ENCODE results near the gene ADCY9.
"Not testable (repeated sequence)": the region's sequence is repeated elsewhere in the genome, so short reads cannot be mapped to it uniquely, and the experiment has no call there.

The ADCY9 gene

DNA sequence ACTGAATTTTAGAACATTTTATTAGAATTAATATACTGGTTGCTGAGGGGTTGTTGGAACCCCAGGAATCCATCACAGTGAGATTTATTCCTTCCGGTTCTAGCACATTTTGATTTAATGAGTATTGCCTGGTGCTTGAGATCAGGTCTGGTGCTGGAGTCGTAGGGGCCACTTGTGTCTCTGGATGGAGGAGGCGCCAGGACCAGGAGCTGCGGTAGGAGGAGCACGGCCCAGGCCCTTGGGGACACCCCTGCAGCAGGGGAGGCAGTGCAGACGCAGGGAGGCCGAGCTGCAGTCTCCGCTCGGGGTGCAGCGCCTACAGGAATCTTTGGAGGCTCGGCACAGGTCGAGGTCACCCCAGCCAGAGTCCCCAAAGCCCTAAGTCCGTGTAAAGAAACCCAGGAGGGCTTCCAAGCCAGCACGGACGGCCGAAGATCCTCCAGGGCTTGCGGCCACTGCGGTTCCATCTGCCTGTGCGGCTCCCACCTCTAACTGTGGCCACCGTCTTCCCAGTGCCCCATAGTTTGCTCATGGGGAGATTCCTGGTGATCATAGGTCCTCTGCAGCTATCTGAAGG lies 169.6 kb downstream of the ADCY9 start:
- no peak for DNase-seq

- no peak for DNase-seq
These were observed 170.3 kb downstream of the ADCY9 start for GRCh38 chr16:3945751-3946603.

DNA sequence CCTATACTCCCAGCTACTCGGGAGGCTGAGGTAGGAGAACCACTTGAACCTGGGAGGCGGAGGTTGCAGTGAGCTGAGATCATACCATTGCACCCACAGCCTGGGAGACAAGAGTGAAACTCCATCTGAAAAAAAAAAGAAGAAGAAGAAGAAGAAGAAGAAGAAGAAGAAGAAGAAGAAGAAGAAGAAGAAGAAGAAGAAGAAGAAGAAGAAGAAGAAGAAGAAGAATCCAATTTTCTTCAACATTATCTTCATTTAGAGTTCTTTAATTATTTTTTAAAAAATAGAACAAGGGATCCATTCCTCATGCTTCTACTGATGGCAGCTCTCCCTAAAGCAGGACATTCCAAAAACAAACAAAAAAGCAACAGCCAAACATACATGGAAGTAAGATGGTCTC lies 171.8 kb downstream of the ADCY9 start:
- not testable (repeated sequence) for DNase-seq

GRCh38 chr16:3942146-3942545 lies 174.1 kb downstream of the ADCY9 start:
- not testable (repeated sequence) for DNase-seq

GRCh38 chr16:3938843-3939624 lies 177.2 kb downstream of the ADCY9 start:
- DNase-seq, result no peak

DNA sequence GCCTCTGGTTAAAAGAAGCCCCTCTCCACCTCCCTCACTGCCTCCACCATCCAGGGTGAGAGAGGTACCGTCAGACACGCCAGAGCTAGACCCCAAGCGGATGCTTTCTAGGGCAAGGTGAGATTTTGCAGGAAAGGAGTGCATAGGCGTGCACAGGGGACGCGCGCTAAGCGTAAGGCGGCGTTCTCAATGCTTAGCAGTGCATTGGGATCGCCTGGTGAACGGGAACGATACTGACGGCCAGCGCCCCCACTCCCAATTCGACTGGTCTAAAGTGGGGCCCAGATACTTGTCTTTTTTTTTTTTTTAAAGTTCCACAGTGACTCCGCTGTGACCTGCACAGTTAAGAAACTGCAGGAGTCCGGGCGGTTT lies 177.8 kb downstream of the ADCY9 start:
- no peak for DNase-seq

DNA sequence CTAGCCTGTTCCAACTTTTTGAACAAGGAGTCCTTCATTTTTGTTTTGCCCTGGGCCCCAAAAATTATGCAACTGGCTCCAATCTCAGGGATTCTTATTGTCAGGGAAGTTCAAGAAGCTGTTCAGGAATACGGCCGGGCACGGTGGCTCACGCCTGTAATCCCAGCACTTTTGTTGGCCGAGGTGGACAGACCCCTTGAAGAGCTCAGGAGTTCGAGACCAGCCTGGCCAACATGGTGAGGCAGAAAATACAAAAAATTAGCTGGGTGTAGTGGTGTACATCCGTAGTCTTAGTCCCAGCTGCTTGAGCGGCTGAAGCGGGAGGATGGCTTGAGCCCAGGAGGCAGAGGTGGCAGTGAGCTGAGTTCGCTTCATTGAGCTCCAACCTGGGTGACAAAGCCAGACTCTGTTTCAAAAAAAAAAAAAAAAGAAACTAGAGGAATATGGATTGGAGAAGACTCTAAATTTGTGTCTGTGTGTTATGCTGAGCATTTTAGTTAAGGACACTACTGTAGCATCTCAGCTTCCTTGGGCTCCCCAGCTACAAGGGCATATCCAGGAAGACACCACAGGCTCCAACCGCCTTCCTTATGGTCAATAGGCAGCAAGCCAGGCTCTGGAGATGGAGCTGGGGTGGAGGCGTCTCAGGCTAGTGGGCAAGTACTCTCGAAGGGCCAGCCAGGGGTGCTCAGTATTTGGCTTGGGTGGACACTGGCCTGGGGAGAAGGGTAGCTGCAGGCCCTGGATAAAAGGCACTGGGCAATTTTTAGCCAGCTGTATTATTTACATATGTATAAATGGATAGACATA lies 179.0 kb downstream of the ADCY9 start:
- DNase-seq, result no peak

- DNase-seq, result no peak
These were observed 180.3 kb downstream of the ADCY9 start for GRCh38 chr16:3935921-3936320.

DNA sequence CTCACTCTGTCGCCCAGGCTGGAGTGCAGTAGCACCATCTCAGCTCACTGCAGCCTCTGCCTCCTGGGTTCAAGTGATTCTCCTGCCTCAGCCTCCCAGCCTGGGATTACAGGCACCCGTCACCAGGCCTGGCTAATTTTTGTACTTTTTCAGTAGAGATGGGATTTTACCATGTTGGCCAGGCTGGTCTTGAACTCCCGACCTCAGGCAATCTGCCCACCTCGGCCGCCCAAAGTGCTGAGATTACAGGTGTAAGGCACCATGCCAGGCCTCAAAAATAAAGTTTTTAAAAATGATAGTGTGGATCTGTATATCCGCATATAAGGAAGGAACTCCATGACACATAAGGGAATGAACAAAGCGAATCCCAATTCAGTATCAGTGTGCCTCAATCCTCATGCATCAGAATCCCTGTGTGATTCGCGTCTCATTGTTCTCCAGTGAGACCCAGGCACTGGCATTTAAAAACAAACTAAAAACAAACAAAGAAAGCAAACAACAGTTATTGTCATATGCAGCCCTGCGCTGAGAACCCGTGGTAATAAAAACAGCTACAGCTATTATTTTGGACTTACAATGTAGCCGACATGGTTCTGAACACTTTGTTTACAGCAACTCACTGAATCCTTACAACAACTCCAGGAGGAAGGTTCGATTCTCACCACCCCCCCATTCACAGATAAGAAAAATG lies 181.6 kb downstream of the ADCY9 start:
- DNase-seq, result no peak

GRCh38 chr16:3927147-3927546 lies 189.1 kb downstream of the ADCY9 start:
- not testable (repeated sequence) for DNase-seq

GRCh38 chr16:3924763-3925162 lies 191.5 kb downstream of the ADCY9 start:
- no peak for DNase-seq

- no peak for DNase-seq
These were observed 194.0 kb downstream of the ADCY9 start for GRCh38 chr16:3922241-3922640.

GRCh38 chr16:3920206-3920605 lies 196.0 kb downstream of the ADCY9 start:
- no peak for DNase-seq

- DNase-seq, result no peak
These were observed 196.8 kb downstream of the ADCY9 start for GRCh38 chr16:3919413-3919812.

GRCh38 chr16:3915426-3916260 lies 200.6 kb downstream of the ADCY9 start:
- DNase-seq, result no peak

- DNase-seq, result no peak
These were observed 203.3 kb downstream of the ADCY9 start for GRCh38 chr16:3912897-3913296.
